ENCODE measurements around the gene UGT1A3.

Gene UGT1A3

DNA sequence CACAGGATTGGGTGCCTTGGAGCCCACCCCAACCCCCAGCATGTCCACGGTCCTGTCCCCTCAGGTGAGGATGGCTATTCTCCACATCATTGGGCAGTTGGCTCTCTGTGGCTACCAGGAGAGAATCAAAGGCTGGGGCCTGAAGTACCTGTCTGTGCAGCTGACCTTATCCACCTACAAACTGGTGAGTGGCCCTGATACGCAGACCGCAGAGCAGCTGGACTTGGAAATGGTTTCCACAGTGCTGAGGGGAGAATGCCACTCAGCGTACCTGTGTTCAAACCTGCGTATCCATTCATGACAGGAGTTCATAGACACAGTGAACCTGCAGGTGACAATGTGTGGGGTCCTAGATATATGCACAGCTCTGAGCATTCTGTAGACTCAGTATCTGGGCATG lies 70.9 kb downstream of the UGT1A3 start:
- DNase-seq, result no peak

- DNase-seq, result no peak
These were observed 71.4 kb downstream of the UGT1A3 start for GRCh38 chr2:233800208-233800607.

DNA sequence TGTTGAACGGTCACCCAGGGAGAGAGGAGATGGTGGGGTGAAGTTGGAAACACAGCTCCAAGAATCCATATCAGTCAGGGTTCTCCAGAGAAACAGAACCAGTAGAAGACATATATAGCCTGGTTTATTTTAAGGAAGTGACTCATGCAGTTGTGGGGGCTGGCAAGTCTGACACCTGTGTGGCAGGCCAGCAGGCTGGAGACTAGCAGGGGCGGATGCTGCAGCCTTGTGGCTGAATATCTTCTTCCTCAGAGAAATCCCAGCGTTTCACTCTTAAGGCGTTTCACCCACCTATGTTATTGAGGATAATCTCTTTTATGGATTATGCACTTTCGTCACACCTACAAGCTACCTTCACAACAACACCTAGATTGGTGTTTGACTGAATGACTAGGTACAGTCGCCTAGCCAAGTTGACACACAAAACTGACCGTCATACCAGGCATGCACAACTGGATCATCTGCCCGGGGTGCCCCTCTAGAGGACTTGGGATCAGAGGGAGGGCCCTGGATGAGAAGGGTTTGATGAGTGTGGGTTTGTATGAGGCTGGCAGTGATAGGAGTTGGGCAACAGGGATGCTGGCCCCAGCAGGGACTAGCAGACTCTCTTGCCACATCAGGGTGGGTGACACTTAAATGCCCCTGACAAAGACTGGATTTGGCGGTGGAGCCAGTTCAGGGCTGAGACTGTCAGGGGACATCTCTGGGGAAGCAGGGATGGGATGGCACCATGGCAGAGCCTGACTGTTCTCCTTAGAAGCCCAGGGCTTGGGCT lies 72.7 kb downstream of the UGT1A3 start:
- no peak for DNase-seq

- DNase-seq, result no peak
These were observed 73.4 kb downstream of the UGT1A3 start for GRCh38 chr2:233802132-233802815.

DNA sequence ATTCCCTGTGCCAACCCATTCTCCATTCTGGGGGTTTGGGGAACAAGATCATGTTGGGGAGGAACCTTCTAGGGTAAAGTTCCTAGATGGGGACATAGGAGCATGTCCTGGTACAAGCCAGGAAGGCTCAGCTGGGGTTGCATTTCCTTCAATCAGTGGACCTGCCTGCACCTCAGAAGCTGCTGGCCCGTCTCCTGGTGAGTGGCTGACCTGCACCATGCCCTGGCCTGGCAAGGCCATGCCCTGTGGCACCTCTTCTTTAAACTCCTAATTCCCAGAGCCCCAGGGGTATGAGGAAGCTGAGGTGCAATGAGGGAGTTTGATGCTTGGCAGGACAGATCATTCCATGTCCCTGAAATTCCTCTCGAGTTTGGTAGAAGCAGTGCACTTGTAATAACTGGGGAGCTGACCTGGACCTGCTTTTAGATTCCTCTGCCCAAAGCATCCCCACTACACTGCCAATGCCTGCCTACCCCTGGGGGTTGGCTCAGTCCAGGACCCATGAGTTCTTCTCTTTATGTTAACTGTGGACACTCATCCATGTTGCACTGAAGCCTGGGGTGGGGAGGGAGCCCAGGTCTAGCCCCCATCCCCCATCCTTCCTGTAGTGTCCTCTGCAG lies 74.6 kb downstream of the UGT1A3 start:
- no peak for DNase-seq

GRCh38 chr2:233803994-233804393 lies 75.2 kb downstream of the UGT1A3 start:
- no peak for DNase-seq

DNA sequence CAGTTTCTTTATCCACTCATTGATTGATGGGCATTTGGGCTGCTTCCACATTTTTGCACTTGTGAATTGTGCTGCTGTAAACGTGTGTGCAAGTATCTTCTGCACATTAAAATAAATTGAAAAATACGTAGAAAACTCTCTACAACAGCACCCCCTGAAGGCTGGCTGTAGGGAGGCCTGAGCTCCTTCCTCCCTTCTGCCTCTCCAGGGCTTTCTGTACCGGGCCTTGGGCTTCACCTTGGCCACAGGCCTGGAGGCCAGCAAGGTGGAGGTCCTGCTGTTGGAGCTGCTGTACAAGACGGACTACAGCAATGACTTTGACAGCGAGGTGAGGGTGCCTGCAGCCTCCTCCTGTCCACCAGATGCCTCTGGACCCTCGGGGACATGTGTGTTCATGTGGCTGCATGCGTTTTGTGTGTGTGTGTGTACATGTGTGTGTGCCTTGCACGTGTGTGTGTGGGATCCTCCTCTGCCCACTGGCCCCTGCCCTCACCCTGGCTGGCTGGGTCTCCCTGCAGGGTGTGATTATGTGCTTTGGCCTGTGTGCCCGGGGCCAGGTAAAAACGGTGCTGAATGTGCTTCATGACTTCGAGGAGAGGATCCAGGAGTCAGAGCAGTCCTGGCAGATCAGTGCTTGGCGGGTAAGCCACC lies 78.5 kb downstream of the UGT1A3 start:
- DNase-seq, result no peak

DNA sequence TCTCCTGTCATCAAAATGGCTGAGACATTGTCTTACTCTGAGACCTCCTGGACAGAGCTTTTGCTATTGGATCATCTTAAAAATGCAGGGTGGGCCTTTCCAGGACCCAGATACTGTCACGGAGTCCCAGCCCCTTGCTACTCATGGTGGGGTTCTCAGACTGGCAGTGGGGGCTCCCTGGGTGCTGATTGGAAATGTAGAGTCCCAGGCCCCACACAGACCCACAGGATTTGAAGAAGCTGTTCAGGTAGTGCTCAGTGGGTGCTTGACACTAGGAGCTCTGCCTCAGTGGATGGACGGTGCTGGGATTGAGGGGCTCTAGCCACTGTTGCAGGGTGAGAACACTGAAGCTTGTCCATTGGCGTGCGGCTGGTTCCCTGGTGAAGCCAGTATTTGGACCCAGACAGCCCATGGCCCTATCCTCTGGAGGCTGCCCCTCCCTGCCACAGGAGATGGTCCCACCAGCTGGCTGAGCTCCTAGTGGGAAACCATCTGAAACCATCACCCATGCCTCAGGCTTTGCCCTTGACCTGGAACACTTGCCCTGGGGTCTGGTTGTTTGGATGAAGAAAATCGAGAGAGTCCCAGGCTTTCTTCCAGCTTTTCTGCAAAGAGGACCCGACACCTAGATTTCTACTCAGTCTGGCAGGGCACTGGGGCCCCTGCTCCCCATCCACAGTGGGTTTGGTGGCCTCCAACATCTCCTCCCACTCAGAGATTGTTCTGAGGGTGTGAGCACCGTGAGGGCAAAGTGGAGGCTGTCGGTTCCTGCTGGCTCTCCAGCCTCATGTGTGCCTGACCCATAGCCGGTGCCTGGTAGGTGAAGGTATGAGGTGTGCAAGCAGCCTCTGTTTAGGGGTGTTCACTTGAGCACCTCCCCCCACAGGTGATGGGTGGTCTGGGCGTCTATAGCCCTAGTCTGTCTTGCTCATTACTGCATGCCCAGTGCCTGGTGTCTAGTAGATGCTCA lies 79.4 kb downstream of the UGT1A3 start:
- no peak for DNase-seq

DNA sequence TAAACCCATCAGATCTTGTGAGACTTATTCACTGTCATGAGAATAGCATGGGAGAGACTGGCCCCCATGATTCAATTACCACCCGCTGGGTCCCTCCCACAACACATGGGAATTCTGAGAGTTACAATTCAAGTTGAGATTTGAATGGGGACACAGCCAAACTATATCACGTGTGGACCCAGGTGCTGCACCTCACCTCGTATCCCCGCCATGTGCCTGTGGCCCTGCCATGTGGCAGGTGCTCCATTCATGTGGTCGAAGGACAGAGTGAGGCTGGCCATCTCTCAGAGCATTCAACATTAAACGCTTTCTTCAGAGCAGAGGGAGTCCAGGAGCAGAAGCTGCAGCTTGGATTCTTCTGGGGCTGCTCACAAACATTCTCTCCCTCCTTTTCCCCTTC lies 81.5 kb downstream of the UGT1A3 start:
- DNase-seq, result no peak

DNA sequence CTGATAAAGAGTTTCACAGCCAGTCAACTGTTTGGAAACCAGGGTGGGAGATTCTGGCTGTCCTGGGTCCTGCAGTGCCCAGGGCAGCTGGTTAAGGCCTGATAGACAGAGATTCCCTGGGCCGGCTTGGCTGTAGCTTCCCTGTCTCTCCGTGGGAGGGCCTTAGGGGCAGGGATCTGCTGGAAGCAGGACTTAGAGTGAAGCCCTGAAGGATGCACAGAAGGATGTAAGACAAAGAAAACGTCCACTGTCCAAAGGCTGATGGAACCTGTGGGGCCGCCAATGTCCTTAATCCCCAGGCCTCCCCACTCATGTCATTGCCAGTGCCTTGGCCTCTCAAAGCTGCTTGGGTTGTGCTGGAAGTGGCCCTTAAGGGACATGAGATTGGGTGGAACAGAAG lies 82.2 kb downstream of the UGT1A3 start:
- DNase-seq, result no peak

DNA sequence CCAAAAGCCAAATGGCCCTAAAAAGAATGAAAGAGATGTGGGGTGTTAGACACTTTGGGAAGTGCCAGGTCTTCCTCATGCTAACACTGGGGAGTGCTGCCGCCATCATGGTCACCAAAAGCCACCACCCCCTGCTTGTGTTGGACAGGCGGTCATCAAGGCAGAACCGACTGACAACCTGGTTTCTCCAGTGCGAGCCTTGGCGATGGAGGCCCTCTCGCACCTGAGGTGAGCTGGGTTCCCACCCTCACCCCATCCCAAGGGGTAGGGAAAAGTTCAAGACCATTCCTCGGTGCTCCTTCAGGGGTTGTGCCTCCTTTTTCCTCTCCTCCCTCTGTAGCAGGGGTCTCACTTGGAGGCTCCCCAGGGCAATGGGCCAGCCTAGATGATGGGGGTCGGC lies 82.9 kb downstream of the UGT1A3 start:
- DNase-seq, result no peak

GRCh38 chr2:233813236-233814055 lies 84.6 kb downstream of the UGT1A3 start:
- DNase-seq, result no peak

GRCh38 chr2:233814056-233814835 lies 85.4 kb downstream of the UGT1A3 start:
- DNase-seq, result no peak

GRCh38 chr2:233815861-233816260 lies 87.0 kb downstream of the UGT1A3 start:
- DNase-seq, result no peak

GRCh38 chr2:233816334-233816733 lies 87.5 kb downstream of the UGT1A3 start:
- no peak for DNase-seq

DNA sequence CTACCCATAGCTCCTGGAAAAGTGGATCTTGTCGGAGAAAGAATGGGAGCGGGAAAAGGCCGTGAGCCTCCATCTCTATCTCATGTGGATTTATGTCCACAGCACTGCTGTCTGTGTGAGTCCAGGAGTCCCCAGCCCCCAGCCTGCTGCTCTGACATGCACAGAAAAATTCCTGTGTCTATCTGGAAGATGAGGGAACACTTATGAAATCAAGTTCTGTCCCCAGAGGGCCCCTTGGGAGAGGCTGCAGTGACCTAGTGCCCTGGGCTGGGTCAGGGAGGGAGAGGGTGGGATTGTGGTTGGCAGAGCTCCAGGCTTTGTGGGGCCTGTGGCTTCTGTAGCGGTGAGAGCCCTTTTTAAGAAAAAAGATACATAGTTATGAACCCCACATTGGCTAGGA lies 87.9 kb downstream of the UGT1A3 start:
- DNase-seq, result no peak

- DNase-seq, result no peak
These were observed 88.6 kb downstream of the UGT1A3 start for GRCh38 chr2:233817361-233817911.

DNA sequence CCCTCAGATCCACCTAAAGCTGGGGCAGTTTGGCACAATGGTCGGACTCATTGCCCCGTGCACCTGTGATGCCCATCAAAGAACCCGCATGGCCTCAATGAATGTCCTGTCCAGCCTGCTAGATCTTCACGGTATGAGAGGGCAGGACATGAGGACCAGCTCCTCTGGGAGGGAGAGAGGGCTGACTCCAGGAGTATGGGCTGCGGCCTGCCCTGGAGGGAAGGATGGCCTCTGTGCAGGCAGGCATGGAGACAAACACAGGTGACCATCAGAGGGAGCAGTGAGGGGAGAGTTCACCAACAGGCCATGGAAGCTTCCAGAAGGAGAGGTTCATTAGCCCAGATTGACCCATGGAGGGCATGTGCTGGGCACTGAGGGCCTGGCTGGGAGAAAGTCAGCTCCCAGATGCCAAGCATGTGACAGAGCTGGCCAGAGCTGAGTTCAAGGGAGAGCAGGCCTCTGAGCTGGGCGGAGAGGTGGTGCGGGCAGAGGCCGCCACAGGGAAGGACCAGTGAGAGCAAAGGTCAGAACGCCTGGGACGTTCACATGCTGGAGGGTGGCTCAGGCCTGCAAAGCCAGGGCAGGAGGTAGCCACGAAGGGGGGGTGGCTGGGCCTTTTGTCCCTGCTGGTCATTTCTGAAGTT lies 89.3 kb downstream of the UGT1A3 start:
- no peak for DNase-seq
